NCI-H2196 treated with DMSO at 0.1 percent for 48 hours (cell line): ENCODE results near the gene RBPJL.
"Not testable (repeated sequence)": the region's sequence is repeated elsewhere in the genome, so short reads cannot be mapped to it uniquely, and the experiment has no call there.

ENCODE experiments used
- DNase-seq: peaks from one replicate; lab custom pipeline; 2025; ENCODE audit not compliant: unreplicated experiment; lab: John Stamatoyannopoulos, UW

Gene RBPJL

DNA sequence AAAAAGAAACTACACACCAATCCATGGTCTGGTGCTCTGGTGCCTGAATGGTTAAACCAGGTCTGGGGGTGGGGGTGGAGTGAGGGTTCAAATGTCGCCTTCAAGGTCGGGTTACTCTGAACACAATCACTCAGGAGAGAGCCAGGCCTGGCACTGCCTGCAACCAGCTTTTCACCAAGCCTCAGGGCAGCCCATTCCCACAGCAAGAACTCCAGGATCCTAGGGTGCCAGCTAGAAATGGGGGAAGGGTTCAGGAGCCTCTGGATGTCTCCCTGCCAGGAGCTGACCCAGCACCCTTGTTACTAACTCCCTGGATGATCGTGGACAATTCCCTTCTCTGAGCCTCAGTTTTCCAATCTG is 34.9 kb downstream of the RBPJL start:
- DNase-seq, result no peak

DNA sequence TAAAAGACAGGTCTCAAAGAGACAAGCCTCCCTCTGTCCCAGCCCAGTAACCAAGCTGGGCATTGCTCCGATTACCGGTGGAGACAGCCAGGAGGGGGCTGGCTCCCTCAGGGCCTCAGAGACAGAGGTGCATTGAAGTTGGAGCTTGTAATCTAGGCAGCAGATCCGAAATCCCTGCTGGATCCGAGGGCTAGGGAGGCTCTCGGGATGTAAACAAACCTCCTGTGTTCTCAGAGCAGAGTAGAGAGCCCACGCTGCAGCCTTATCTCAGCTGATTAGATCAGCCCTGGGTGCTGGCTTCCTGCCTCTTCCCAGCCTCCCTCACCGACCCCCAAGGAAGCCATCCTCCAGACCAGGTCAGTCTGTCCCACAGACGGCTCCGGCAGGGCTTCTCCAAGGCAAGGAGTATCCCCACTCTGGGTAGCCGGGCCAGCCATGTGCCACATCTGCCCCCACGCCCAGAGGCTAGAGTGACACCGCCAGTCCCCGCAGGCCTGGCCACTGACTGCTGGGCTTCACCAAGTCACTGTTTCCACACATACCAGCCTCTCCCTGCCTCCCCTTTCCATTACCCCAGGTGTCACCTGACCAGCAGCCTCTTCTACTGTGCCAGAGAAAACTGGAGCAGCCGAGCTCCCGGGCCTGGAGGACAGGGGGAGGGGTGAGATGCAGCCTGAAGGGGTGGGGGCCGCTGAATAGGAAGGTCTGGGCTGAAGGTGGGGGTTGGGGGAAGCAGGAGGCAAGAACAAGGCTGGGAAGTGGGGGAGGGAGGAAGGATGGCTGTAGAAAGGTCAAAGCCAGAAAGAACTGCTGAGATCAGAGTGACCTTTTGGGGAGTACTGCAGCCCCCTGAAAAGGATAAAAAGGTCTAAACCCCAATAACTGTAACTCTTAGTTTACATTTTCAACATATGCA is 35.6 kb downstream of the RBPJL start:
- DNase-seq, result peak; percentile 75

GRCh38 chr20:45342855-45343531 is 36.4 kb downstream of the RBPJL start:
- DNase-seq, result no peak

GRCh38 chr20:45343532-45344167 is 37.0 kb downstream of the RBPJL start:
- DNase-seq, result peak; percentile 66

GRCh38 chr20:45344168-45344860 is 37.7 kb downstream of the RBPJL start:
- peak; percentile 17 for DNase-seq

DNA sequence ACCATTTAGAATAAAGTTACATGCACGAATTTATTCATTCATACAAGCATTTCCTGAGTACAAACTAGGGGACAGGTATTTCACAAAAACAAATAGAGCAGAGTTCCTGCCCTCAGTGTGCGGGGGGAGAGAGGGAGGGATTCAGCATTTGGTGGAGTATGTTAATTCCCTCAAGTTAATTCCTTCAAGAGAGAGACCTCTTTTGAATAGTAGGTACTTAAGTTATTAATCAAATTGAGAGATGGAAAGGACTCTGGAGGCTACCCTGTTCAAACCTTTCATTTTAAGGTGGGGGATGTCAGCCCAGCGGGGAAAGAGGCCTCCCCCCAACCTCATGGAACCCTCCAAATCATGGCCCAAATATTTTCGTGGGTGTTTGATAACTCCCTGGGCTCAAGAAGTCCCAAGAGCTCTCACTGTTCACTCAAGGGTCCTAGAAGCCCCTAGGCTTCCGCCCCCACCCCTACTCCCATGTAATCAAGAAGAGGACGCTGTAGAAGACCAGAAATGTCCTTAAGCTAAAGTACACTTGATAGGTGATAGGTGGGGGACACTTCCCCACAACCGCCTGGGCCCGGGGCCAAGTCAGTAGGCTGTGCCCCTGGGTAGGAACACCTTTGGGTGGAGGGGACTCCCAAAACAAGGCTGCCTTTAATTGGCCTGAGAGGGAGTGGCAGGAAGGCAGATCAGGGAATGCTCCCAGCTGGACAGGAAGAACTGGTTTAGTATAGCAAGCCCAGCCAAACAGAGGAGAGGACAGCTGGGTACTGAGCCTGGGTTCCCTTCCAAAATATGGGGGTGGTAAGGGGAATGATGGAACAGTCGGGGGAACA is 38.7 kb downstream of the RBPJL start:
- peak; percentile 31 for DNase-seq

DNA sequence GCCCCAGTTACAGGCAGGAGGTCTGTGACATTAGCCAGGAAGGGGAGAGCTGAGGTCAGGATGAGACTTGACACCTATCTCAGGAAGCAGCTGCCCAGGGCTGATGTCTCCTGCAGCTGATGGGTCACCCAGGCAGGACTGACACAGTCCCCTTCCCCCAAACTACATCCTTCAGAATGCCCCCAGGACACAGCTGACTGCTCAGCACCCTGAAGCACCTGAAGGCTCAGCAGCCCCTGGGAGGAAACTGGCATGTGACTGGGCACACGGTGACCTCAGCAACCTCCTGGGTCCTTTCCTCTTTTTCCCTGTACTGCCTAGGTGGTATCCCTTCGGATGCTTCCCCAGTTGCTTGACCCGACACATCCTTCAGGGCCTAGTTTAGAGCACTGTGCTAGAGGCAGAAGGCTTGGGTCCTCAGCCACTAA is 39.7 kb downstream of the RBPJL start:
- no peak for DNase-seq

GRCh38 chr20:45346851-45347250 is 40.2 kb downstream of the RBPJL start:
- no peak for DNase-seq

- no peak for DNase-seq
Measured at GRCh38 chr20:45347297-45347935, 40.8 kb downstream of the RBPJL start.

DNA sequence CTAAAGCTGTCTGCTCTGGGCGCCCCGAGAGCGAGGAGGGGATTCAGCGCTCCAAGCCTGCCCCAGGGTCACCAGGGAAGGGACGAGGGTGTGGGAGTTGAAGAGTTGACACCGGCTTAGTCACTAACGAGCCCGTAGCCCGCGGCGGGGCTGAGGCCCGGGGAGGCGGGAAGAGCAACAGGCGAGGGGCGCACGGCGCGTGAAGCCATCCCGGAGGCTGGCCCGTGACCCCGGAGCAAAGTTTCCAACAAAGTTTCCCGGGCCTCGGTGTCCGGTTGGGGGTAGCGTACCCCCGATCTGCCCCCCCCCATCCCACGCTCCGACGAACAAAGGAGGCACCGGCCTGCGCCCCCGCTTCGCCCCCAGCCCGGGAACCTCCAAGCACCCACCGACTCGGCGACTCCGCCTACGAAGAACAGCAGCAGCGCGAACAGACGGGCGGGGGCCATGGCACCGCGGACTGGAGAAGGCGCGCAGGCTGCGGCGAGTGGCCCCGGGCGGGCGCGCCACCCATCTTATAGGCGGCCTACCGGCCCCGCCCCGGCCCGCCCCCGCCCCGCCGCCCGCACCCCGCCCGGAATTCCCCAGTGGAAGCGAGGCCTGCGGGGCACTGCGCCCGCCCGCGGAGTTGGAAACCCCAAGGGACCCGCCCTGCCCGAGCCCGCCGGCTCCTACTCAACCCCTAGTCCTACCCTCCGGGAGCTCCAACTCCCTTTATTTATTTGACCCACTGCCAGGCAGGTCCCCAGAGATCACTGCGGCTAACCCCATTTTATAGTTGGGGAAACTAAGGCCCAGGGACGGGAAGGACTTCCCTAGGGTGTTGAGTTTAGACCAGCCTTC is 41.5 kb downstream of the RBPJL start, which contains the start of gene SDC4:
Gene SDC4 (minus strand): TSS at position 489 of the 843 bp plus-strand sequence. CDS start 40 bp downstream, at position 449.
- peak; percentile 34 for DNase-seq

DNA sequence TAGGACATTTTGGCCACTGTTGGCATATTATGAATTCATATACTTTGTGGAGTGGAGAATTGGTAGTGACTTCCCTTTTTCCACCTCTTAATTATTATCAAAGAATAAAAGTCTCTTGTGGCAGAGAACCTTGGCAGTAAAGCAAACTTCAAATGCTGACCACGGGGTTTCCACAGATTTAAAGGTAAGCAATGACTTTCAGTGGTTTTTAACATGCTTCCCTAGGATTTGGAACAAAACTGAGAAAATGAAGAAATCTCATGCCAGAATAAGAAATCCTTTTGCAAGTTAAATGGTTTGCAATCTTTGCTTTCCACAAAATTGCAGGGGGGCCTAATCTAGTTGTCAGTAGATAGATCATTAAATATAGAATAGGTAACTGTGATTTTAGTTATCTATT is 43.6 kb downstream of the RBPJL start:
- no peak for DNase-seq

DNA sequence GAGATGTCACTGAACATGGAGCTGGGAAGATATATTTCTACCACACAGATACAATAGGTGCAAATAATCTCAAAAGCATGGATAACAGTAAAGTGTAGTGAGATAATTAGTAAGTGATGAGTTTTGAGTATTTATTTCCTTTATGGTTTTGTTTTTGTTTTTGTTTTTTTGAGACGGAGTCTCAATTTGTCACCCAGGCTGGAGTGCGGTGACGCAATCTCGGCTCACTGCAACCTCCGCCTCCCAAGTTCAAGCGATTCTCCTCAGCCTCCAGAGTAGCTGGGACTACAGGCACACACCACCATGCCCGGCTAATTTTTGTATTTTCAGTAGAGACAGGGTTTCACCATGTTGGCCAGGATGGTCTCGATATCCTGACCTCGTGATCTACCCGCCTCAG is 44.2 kb downstream of the RBPJL start:
- DNase-seq, result not testable (repeated sequence)

GRCh38 chr20:45352729-45353128 is 46.1 kb downstream of the RBPJL start:
- DNase-seq, result no peak

DNA sequence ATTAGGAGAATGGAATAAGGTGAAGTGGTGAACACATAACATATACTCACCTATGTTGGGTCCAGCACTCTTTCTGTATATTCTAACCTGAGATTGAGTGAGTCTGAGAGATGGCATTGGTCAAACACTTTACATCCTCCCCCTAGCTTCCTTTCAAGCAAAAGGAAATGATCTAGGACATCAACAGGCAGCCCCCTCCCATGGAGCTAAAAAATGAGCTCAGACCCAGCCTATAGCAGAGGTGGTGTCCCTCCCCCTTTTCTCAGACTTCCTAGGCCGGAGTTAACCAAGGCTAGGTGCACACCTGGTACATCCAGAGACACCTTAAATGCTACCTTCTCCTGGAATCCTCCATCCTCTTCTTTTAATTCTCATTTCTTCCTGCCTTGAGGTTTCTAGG is 47.1 kb downstream of the RBPJL start:
- DNase-seq, result no peak

DNA sequence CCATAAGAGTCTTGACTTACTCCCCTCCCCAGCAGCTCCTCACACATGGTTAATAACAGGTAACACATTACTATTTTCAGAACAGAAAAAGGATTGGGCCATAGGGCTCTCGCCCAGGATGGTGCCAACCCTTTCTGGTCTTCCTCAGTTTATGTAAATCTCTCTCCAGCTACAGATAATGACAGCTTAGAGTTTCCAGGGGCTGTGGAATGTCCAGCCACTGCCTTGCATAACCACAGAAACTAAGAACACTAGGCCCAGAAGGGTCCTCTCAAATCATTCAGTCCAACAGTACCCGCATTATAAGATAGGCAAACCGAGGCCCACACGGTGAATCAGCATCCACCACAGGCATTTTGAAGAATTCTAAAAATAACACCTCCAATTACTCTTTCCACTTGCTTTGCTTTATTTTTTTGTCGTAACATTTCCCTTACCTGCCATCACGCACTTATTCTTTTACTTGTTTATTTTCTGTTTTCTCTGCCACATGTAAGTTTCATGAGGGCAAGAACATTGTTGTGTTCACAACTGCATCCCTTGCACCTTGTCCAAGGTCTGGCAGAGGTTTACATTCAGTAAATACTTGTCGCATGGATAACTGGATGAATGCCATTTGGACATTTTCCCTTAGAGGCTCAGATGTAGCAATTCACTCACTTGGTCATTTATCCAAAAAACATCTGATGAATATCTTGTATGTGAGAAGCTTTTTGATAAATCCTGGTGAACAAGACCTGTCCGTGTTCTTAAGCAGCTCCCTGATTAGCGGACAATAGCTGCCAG is 48.0 kb downstream of the RBPJL start:
- DNase-seq, result no peak

DNA sequence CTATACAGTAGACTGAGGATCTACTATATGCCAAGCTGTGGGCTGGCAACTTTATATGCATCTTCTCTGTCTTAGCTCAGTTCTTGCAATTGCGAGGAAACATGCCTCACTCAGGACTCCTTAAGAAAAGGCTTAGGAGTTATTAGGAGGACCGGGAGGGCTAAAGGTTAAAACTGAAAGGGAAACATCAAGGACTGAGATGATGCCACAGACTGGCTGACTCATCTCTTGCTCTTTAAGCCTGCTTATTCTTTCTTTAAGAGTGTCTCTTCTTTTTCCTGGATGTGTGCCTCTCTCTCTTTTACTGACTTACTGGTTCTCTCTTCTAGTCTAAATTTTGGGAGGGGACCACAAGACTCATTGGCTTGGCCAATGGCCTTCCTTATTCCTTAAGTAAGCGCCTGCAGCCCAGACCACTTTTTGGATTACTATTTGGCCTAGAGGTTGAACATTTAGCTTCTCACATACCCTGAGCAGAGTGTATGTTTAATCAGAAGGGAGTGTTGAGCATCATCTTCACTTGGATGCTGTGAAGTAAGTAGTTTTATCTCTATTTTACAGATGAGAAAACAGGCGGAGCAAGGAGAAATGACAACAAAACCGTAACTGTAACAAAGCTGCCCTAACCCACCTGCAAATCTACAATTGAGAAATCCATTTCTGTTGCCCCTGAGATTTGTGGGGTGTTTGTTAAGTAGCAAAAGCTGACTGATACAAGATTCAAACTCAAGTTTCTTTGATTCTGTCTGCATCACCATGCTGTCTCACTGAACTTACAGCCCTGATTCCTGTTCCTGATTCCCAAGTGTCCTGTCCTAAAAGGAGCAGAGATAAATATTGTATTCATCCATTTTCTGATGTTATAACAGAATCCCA is 48.8 kb downstream of the RBPJL start:
- no peak for DNase-seq
